GM19099 (cell line): ENCODE results near the gene WNK1.

ENCODE experiments used
- POLR2A ChIP-seq: IDR thresholded peaks from 3 replicates; pipeline ENCODE4 v1.6.1; 2011; ENCODE audit warnings: low read depth; ENCODE audit not compliant: insufficient read length; ENCODE audit errors: extremely low read depth

Gene WNK1

GRCh38 chr12:759628-760027 is 7.2 kb downstream of the WNK1 start:
- TF ChIP-seq POLR2A = no peak

GRCh38 chr12:761256-761655 is 8.9 kb downstream of the WNK1 start:
- TF ChIP-seq POLR2A = no peak

DNA sequence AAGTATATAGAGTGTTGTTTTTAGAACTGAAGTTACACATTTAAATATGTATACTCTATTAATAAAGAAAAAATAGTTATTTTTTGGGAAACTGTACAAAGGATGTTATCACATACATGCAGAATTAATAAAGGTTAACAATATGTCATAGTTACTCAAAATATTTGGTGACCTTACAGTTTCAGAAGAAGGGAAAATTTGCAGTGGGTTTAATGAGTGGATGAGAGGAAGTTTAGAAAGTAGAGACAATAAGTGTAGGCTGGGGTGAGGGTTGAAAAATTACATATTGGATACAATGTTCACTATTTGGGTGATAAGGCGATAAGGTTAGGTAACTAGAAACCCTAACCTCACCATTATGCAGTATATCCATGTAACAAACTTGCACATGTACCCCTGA is 13.5 kb downstream of the WNK1 start:
- no peak for TF ChIP-seq POLR2A

DNA sequence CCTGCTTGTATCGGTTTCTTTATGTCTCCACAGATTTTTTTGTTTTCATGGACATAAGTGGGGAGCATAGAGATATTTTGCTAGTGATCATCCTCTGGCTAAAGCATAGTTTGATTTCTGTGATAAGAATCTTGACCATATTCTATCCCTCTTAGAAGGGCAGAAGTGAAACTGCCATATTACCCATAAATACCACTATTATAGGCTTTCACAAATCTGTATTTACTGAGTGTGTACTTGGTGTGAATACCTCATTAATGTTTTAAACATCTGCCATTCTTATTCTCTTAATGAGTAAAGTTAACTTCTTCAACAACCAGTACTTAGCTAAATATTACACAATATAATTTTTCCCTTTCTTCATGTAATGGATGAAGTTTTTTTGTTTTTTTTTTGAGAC is 16.1 kb downstream of the WNK1 start:
- no peak for TF ChIP-seq POLR2A

DNA sequence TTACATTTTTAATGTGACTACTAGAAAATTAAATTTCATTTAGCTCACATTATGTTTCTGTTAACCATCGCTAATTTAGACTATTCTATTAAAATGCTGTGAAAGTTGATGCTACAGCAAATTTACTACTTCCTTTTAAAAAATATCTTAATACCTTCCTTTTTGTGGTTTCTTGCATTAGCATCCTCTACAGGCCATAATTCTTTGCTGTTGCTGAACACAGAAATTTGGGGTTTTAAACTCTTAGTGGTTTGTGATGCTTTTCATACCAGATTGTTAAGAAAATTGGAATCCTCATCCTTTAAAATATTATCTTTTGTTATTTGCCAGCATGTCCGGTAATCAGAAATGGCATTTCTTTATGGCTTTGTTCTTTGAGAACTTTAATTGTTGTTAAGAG is 18.1 kb downstream of the WNK1 start:
- TF ChIP-seq POLR2A = no peak

DNA sequence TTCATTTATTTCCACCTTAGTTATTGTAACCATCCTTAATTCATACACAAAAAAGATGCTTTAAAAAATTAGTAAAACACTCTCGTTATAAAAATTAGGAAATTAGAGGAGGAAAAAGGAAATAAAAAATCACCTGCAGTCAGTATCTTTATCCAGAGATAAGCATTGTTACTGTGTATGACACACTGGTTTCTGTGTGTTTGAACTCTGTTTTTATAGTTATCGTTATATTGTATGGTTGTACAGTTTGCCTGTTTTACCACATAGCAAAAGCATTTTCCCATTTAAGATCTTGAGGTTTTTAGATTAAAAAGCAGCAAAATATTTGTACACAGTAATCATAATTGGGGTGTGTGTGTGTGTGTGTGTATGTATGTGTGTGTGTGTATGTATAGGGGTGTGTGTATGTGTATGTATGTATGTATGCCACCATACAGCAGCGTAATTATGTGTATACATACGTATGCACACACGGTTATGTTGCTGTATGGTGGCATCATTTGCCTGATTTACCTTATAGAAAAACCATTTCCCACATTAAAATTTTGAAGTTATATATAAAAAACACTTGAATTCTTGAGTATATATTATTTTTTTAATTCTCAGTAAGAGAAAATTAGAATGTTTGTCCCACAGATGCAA is 19.8 kb downstream of the WNK1 start:
- no peak for TF ChIP-seq POLR2A

- no peak for TF ChIP-seq POLR2A
Observed at GRCh38 chr12:774051-774614, 21.8 kb downstream of the WNK1 start.

DNA sequence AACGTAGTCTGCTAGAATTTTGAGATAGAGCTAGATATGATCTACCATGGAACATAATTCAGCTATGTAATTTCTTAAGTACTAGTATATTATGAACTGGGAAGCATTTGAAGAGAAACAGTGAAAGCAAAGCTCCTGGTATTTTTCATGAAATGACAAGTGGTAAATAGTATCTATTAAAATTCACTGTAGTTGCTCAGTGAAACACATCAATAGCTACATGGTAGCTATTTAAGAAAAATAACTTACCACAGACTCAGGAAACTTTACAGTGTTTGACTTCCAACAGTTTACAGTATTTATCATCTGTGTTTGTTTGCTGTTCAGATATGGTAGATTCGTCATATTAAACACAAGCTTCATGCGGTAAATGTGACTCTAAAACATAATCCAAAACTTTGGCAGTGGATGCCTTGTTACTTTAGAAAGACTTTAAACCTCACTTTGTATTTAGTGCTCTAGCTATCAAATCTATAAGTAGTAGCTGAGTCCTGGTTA is 25.2 kb downstream of the WNK1 start:
- TF ChIP-seq POLR2A = no peak

GRCh38 chr12:778615-779014 is 26.2 kb downstream of the WNK1 start:
- no peak for TF ChIP-seq POLR2A

GRCh38 chr12:779745-780734 is 27.7 kb downstream of the WNK1 start:
- no peak for TF ChIP-seq POLR2A

GRCh38 chr12:780750-781379 is 28.5 kb downstream of the WNK1 start:
- no peak for TF ChIP-seq POLR2A

DNA sequence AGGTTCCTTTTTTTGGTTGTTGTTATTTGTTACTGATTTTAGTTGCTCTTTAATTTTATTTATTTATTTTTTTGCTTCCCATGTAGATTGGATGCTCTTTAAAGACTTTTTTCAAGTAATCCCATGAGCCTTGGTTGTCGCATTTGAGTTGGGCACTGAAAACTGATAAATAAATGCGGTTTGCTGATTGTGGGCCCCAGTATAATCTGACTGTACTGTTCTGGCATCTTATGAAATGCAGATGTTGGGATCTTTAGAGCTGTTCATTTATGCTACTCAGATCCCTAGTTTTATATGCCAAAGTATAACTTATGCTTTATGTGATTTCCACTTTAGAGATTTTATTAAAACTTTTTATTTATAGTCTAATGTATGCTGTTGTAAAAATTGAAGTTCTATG is 33.3 kb downstream of the WNK1 start:
- no peak for TF ChIP-seq POLR2A

GRCh38 chr12:788288-788687 is 35.9 kb downstream of the WNK1 start:
- no peak for TF ChIP-seq POLR2A

DNA sequence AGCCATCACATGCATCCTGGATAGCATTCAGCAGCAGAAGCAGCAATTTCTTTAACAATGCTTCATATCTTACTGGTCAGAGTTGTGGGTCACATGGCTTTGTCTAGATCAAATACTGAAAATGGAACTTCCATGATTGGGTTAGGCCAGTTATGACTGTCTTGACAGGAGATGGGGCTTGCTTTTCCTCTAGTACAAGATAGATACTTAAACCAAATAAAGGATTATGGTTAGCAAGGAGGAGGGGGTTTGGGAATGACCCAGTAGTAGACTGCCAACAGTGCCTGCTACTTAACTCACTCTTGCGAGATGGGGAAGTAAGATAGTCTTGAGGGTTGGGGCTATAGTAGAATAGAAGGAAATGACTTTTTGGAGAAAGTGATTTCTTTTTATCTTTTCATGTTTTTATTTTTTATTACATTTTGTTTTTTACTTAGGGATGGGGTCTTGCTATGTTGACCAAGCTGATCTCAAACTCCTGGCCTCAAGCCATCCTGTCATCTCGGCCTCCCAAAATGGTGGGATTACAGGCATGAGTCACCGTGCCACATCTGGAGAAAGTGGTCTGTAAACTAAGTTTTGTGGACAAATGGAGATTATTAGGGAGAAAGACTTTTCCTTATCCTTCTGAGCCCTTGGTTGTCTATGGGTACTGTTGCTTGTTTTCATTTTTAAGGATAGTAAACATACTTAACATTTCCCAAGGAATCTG is 37.6 kb downstream of the WNK1 start:
- no peak for TF ChIP-seq POLR2A
